Thoracic aorta (tissue), 2 donors: ENCODE results near the gene ANP32A. TPM values are rescaled to one million over a fixed set of nuclear protein-coding genes. Genes with fewer than 3 reads are reported as not detected.

Experiments used
- ATAC-seq: fragments of 150-250 bp; one replicate; pipeline ENCODE4 v1.8.0; 2017; ENCODE audit warnings: low read depth; ENCODE audit not compliant: insufficient number of reproducible peaks, low FRiP score
- DNase-seq: peaks from one replicate; pipeline ENCODE4 v3.0.0-alpha.2; 2020; ENCODE audit warnings: low spot score
- H3K27ac ChIP-seq, 2 donors: fragments of 200-600 bp; sonication (generic); 1 replicate in 1 of 2; 2 replicates in 1 of 2; pipeline ENCODE4 v1.5.1; 2016; ENCODE audit warnings: mild to moderate bottlenecking in 2 of 2, moderate library complexity in 2 of 2
- H3K27me3 ChIP-seq: fragments of 200-600 bp; sonication (generic); replicated peaks from 2 replicates; pipeline ENCODE4 v1.6.0; 2016; ENCODE audit warnings: mild to moderate bottlenecking; ENCODE audit not compliant: insufficient read depth
- H3K36me3 ChIP-seq: fragments of 200-600 bp; sonication (generic); one replicate; pipeline ENCODE4 v1.5.1; 2016
- H3K4me1 ChIP-seq, 2 donors: fragments of 200-600 bp; sonication (generic); 1 replicate in 1 of 2; 2 replicates in 1 of 2; pipeline versions ENCODE4 v1.5.1 to v1.6.0; 2016; ENCODE audit warnings: low read depth in 2 of 2, mild to moderate bottlenecking in 1 of 2; ENCODE audit not compliant: control insufficient read depth in 1 of 2
- H3K4me3 ChIP-seq: fragments of 200-600 bp; sonication (generic); 2 replicates; pipeline ENCODE4 v1.5.1; 2016; ENCODE audit warnings: mild to moderate bottlenecking
- H3K9me3 ChIP-seq: fragments of 200-600 bp; sonication (generic); 2 replicates; pipeline ENCODE4 v1.5.1; 2016
- CTCF ChIP-seq: fragments of 200-600 bp; sonication (generic); IDR thresholded peaks from one replicate; pipeline ENCODE4 v1.5.1; 2019; ENCODE audit warnings: antibody characterized with exemption
- total RNA-seq, 2 donors: library from RNA; depleted of rRNA; stranded (reverse); fragments of >200 nt; gene quantifications; one replicate each; pipeline versions ENCODE4 v1.1.0 to v1.2.3, GENCODE V29; 2016

ANP32A gene
- total RNA-seq, 2 donors from 2014 or later = 46.0 to 54.2 TPM

GRCh38 chr15:68792901-68793766 lies 27.6 kb downstream of the ANP32A start:
- no peaks in the 10 kb centered on the region for H3K27me3 ChIP-seq
- H3K4me1 ChIP-seq = peaks cover 37 to 91% of the 10 kb centered on the region in 2 donors
- ATAC-seq (no peak), DNase-seq (no peak)
- no peaks in the 10 kb centered on the region for H3K9me3 ChIP-seq
- no peak overlapping the region for H3K4me3 ChIP-seq
- H3K36me3 ChIP-seq = no peaks in the 10 kb centered on the region
- no peak for TF ChIP-seq CTCF
- H3K27ac ChIP-seq = no peak overlapping the region

GRCh38 chr15:68791431-68792283 lies 29.0 kb downstream of the ANP32A start:
- Histone ChIP-seq H3K9me3 (no peaks in the 10 kb centered on the region), H3K4me3 (no peak overlapping the region), H3K4me1 (peaks cover 38 to 93% of the 10 kb centered on the region in 2 donors), H3K36me3 (no peaks in the 10 kb centered on the region), H3K27ac (no peak overlapping the region), H3K27me3 (no peaks in the 10 kb centered on the region)
- ATAC-seq (no peak), DNase-seq (no peak)
- TF ChIP-seq CTCF = no peak

- Histone ChIP-seq H3K27me3 (no peaks in the 10 kb centered on the region), H3K4me1 (peaks cover 34 to 85% of the 10 kb centered on the region in 2 donors), H3K27ac (no peak overlapping the region), H3K36me3 (no peaks in the 10 kb centered on the region), H3K4me3 (no peak overlapping the region), H3K9me3 (no peaks in the 10 kb centered on the region)
- ATAC-seq (no peak), DNase-seq (no peak)
- TF ChIP-seq CTCF = no peak
Measured at GRCh38 chr15:68790910-68791309, 29.8 kb downstream of the ANP32A start.

DNA sequence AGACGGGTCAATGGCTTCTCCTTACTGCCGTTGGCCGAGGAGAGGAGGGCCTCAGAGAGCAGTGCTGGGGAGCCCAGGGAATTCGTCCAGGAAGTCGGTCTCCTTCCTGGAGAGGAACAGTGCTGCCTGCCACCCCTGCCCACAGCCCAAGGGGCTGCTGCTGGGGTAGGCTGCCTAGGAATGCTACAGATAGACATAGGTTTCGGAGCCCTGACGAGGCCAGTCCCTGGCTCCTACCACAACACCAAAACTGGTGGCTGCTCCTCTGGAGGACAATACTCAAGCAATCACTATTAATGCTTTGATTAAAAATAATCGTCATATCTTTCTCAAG lies 30.5 kb downstream of the ANP32A start:
- Histone ChIP-seq H3K36me3 (peaks cover 2% of the 10 kb centered on the region), H3K27ac (no peak overlapping the region), H3K27me3 (no peaks in the 10 kb centered on the region), H3K4me1 (peaks cover 28 to 79% of the 10 kb centered on the region in 2 donors), H3K4me3 (no peak overlapping the region), H3K9me3 (no peaks in the 10 kb centered on the region)
- ATAC-seq = no peak
- no peak for DNase-seq
- no peak for TF ChIP-seq CTCF
